Activated CD4-positive, alpha-beta T cell treated with anti-CD3 and anti-CD28 coated beads, Interleukin-2, amount 50 U/mL, for 24 hours (primary cell): Measurements from ENCODE around the gene CNTFR.

Experiments used
- DNase-seq, 2 donors: peaks; one replicate each; pipeline ENCODE4 v3.0.0-alpha.2; 2020; ENCODE audit warnings: low read depth in 1 of 2, low spot score in 1 of 2

Gene CNTFR

GRCh38 chr9:34572628-34573027 is 16.9 kb downstream of the CNTFR start:
- DNase-seq = no peak

DNA sequence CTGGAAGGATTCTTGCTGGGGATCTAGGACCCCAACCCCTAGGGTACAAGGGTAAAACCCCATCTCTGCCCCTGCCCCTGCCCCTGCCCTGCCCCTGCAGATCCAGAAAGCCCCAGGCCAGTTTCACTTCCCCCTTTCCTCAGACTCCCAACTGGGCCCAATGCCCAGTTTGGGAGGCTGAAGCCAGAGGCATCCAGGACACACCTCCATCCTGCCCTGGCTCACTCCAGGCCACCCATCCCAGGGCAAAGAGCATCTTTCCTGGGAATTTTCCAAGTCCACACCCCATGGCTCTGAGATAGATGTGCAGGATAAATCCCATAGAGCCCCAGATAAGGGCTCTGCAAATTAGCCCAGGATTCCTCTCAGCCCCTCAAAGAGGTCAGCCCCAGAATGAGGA is 17.4 kb downstream of the CNTFR start:
- no peak for DNase-seq

GRCh38 chr9:34571481-34571810 is 18.1 kb downstream of the CNTFR start:
- no peak for DNase-seq

- DNase-seq = no peak
Observed at GRCh38 chr9:34570809-34571480, 18.6 kb downstream of the CNTFR start.

- DNase-seq = no peak
Observed at GRCh38 chr9:34570376-34570775, 19.1 kb downstream of the CNTFR start.

- DNase-seq = no peak
Observed at GRCh38 chr9:34568774-34569173, 20.8 kb downstream of the CNTFR start.

DNA sequence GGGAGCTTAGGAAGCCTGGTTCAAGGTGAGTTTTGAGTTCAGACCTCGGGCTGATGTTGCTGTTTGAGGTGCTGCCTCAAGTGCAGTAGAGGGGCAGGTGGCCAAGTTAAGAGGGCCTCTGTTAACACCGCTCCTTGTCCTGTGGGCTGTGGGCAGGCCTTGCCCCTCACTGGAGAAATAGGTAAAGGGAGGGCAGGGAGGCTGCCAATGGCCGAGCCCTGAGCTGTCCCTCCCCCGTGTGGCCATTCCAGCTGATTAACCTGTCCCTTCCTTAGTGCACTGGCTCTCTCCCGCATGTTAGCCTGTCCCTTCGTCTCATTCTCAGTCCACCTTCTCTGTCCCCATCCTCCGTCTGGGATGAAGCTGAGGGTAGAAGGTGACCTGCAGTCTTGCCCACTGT is 21.4 kb downstream of the CNTFR start:
- no peak for DNase-seq

DNA sequence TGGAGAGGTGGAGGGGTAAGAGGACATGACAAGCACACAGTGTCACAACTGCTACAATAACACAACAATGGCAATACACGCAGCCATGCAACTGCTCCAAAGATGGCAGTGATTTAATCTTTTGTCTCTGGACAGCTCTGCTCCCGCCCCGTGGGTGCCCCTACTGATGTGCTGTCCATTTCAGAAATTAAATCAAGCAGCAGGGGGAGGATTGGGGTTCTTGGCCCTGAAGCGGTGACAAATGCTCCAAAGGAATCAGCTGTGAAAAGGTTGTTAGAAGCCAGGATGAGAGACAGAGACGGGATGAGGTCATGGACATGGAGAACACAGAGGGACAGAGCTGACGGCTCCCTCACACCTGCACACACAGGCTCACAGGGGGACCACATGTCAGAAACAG is 22.6 kb downstream of the CNTFR start:
- no peak for DNase-seq

GRCh38 chr9:34566322-34566721 is 23.2 kb downstream of the CNTFR start:
- DNase-seq = no peak

- no peak for DNase-seq
Observed at GRCh38 chr9:34565856-34566255, 23.7 kb downstream of the CNTFR start.

DNA sequence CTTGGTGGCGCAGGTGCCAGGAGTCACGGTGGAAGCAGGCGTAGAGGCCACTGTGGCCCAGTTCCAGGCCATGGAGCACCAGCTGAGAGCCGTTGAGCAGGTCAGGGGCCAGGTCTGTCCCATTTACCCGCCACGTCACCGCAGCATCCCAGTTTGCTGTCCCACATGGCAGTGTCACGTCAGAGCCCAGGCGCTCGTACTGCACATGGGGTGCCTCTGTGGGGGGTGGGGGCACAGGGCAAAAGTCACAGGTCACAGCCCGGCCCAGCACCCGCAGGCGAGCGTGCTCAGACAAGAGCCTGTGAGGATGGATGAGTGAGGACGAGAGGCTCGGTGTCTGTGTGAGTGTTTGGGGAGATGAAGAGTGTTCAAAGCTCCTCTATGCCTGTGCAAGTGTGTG is 24.9 kb downstream of the CNTFR start:
- DNase-seq = no peak

GRCh38 chr9:34563262-34563661 is 26.3 kb downstream of the CNTFR start:
- DNase-seq = no peak

DNA sequence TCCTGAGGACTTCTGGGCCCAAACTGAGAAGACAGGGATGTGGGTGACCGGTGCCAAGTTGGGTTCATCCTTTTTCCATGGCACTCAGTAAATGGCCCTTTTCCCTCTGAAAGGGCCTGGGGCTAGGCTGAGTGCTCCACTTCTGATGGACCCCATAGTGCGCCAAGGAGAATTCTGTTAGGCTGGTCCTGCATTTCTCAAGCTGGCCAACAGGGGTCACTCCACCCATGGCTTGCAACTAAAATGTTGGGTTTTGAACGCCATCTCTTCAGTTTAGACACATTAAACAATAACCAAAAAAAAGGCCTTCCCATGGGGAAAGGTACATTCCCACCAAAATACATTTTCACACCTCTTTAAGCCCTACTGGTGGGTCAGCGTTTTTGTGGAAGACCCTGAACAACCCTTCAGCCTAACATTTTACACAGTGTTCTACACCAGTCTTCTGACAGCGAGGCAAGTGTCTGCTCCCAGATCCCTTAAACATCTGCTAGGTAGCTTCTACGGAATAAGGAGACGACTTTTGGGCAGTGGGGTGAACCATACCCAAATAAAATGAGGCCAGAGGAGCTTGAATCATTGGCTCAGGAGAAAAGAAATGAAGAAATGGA is 27.3 kb downstream of the CNTFR start:
- no peak for DNase-seq

- no peak for DNase-seq
Observed at GRCh38 chr9:34560599-34561214, 28.8 kb downstream of the CNTFR start.

DNA sequence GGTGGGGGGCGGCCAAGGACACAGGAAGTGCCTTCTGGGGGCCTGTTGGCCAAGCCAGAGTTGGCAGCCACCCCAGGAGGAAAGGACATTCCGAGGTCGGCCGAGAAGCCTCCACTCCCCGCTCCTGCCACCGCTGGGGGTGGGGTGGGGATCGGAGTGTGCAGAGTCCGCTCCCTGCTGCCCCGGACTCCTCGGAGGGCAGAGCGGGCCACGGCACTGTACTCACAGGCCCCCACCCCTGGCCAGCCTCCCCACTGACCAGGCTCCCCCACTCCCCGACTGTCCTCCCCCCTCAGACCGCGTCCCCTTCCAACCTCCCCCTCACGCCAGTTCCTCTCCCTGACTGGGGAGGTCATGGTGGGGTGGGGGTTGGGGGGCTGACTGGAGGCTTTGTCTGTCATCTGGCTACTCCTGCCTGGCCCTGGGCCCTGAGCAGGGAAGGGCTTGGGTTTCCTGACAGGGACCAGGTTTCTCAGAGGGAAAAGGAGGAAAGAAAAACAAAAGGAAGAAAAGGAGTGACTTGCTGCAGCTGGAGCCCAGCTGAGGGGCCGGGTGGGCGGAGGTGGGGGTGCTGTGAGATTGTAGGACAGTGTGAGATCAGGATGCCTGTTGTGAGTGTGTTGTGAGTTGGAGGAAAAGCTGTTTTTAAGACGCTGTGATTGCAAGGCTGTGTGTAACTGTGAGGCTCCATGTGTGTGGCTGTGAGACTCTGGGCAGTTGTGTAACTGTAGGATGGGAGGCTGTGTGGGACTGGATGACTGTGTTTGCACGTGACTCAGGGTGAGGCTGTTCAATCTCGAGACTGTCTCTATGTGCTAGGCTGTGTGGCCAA is 29.7 kb downstream of the CNTFR start:
- no peak for DNase-seq

DNA sequence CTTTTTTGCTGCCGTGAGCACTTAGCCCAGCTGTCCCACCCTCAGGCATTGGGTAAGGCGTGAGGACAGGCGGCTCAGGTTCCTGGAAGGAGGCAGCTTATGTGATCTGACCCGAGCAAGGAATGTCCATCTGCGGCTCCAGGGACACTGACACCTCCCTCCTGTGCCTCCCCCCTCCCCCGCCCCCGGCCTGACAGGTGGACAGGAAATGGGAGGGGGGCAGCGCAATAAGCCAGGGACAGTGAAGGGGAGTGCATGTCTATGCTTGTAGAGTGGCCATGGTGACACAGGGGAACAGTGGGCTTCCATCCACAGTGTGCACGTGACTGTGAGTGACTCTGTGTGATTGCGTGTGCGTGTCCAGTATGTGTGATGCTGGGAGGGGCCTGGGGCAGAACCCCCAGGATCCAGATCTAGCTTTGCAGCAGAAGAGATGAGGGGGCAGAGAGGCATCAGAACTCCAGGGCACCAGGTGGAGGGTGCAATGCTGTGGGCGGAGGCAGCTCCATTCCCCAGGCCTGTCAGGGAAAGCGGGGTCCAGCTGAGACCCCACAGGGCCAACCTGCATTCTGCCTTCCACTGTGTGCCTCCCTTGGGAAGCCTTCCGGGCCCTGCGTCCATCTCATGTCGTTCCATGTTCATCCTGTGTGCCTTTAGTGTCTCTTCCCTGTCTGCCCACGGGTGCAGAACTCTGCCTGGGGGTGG is 30.5 kb downstream of the CNTFR start:
- DNase-seq = no peak

- DNase-seq = no peak
Observed at GRCh38 chr9:34558364-34558763, 31.2 kb downstream of the CNTFR start.

GRCh38 chr9:34557426-34558321 is 31.9 kb downstream of the CNTFR start:
- no peak for DNase-seq

DNA sequence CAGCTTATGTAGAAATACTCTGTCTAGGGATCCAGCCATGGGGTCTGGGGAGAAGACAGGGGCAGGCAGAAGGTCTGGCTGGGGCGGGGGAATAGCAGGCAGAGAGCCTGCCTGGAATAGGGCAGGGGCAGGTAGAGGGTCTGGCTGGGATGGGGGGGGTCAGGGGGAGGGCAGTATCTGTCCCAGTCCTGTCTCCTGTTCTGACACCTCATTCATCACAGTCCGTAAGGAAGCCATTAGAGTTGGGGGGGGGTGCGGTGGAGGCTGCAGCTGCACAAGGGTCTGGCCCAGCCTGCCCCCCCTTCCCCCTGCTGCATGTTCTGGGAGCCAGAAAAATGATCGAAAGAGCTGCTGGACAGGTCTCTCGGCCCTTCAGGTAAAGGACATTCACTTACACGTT is 32.6 kb downstream of the CNTFR start:
- no peak for DNase-seq

- no peak for DNase-seq
Observed at GRCh38 chr9:34555936-34556525, 33.5 kb downstream of the CNTFR start.
